HG03139 (cell line): ENCODE measurements around the gene STXBP6.
"Not testable (repeated sequence)": the region's sequence is repeated elsewhere in the genome, so short reads cannot be mapped to it uniquely, and the experiment has no call there.

Experiments used
- ATAC-seq: cut with Tn5 transposase; IDR thresholded peaks from one replicate; pipeline ENCODE4 v1.9.1; 2021; ENCODE audit not compliant: unreplicated experiment

STXBP6 gene

DNA sequence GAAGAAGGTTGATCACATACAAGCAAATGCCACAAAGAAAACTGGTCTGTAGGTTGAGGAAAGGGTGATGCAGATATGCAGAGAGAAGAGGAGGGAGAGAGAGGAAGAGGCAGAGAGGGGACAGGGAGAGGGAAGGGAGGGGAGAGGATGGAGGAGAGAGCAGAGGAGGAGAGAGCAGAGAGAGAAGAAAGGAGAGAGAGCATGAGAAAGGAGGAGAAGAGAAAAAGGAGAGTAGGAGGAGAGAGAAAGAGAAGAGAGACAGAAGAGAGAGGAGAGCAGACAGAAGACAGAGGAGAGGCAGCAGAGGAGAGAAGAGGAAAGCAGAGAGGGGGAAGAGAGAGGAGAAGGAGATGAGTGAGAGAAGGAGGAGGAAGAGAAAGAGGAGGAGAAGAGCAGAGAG, 59.2 kb downstream of the STXBP6 start:
- ATAC-seq = no peak

DNA sequence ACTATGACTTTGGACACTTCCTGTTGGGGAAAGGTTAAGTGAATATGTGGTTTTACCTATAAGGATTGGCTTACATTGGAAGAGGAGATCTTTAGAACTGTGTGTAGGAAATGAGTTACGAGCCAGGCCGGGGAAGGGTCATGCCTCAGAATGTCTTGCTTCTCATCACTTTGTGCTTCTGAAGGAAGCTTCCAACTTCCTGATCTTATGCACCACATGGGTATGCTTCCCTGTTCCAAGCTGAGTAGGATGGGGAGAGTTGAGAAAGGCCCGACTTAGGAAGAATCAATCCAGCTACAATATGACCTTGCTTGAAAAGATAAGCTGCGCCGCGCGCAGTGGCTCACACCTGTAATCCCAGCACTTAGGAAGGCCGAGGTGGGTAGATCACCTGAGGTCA, 59.9 kb downstream of the STXBP6 start:
- ATAC-seq = no peak

DNA sequence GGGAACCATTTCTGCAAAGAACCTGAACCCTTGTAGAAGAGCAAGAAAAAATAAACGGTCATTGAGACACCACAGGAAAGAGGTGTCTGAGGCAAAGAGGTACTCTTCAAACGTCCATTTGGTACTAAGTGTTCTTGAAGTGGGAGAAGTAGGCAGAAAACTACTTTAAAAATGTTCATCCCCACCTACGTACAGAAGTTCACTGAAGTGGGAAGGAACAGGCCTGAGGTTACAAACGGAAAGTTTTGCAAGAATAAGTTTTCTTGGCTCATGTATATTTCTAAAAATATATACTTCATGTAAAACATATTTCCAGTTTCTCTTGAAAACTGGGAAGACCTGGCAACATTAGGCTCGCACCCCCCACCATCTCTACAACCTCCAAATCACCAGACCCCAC, 61.2 kb downstream of the STXBP6 start:
- no peak for ATAC-seq

DNA sequence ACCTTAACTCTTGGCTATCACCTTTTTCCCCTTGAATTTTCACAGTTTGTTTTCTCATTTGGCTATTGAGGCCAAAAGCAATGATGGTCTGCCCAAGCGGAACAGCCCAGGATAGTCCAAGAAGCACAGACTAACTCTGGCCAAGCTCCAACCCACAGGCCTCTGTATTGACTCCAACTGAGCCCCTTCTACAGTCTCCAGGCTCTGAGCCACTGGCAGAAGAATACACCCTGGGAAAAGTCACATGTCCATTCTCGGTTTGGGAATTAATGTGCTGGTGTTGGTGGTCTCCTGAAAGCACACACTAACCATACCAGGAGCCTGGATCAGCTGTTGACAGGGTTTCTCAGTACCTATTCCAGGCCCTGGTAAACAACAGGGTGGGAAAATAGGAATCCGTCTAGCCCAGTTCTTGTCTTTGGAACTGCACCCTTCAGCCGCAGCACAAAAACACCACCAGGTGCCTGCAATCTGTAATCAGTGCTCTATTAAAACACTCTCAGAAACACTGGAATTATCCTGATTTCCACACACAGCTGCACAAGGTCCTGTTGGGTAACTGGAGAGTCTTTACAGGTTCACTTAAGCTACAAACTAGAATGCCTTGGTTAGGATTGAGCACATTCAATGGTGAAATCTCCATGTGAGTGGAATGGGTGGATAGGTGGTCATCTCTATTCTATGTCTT, 63.6 kb downstream of the STXBP6 start:
- no peak for ATAC-seq

- ATAC-seq = no peak
Measured at GRCh38 chr14:24984846-24985589, 64.9 kb downstream of the STXBP6 start.

DNA sequence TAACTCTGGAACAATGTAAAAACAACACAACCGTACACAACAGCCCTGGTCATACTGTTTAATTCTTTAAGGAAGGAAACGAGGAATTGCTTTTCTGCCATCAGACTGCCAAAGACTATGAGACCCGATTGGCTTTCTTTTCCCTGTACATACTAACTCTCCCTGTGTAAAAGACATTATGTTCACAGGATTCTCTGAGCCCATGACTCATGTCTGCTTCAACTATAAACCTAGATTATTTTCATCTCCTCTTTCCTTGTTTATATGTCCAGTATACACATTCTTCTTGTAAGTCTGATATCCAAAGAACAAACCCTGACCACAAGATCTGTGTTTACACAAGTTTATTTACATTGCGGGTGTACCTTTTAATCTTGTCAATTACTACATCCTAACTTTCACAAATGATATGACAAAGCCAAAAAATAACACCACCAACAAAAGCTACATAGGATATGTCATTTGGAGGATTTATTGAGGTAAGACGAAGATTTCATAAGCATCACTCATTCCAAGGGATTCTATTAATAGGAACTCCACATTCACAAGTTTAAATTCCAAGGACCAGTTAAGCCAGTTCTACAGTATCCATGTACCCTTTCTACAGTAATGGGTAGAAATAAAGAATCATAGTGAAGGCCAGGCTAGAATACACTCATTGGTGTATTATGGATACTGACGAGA, 67.3 kb downstream of the STXBP6 start:
- ATAC-seq = no peak

DNA sequence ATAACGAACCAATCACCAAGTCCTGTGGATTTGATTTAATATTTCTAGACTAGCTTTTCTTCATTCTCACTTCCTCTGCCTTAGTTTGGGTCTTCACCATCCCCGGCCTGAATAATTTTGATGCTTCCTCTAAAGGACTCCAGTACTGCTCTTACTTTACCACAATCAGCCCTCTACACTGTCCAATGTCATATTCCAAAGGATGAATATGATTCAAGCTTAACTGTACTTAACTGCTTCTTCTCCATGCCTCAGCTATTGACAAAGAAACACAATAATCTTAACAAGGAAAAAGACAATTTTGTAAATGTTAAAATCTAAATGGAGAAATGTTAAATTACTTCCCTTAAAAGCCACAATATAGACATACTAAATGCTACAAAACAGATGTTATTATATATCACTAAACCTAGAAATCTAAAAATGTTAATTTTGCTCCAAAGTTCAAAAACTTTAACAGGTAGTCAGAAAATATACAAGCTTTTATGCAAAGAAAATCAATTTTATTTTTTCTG, 70.2 kb downstream of the STXBP6 start:
- ATAC-seq = no peak

GRCh38 chr14:24978862-24979724, 70.9 kb downstream of the STXBP6 start:
- peak; percentile 80 for ATAC-seq

- ATAC-seq = no peak
Measured at GRCh38 chr14:24976602-24977001, 73.3 kb downstream of the STXBP6 start.

- no peak for ATAC-seq
Measured at GRCh38 chr14:24975393-24975792, 74.6 kb downstream of the STXBP6 start.

DNA sequence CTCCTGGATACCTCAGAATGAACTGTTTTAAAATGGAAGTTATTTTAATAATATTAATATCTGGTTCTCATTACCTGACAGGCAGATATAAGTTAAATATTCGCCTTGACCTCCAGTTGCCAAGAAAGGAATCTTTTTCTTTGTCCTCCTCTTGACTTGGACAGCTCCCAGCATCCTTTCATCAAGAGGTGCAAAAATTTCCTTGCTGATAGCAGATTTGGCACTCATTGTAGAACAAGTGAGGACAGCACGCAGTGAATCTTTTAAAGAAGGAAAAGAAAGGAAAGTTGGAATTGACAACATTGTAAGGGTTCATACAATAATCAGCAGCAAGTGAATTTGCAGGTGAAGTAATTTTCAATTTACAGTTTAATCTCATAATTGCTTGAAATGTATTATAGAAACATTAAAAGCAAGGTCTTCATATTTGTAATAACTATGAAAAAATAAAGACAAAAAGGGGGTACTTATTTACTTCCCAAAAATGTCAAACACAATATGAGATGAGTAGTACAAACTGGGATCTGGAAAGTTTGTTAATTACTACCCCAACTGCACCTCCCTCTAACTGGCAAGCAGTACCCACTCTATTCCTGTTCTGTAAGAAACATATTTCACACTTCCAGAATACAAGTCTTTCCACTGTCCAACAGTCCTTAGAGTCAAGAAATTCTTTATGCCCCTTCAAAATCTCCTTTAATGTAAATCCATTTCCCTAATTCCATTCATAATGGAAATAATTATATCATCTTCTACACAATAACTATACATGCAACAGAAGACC, 75.2 kb downstream of the STXBP6 start:
- no peak for ATAC-seq

- no peak for ATAC-seq
Measured at GRCh38 chr14:24972844-24973243, 77.1 kb downstream of the STXBP6 start.

- ATAC-seq = no peak
Measured at GRCh38 chr14:24971255-24971654, 78.7 kb downstream of the STXBP6 start.

- ATAC-seq = no peak
Measured at GRCh38 chr14:24966579-24966964, 83.4 kb downstream of the STXBP6 start.

- ATAC-seq = no peak
Measured at GRCh38 chr14:24965934-24966578, 83.9 kb downstream of the STXBP6 start.

DNA sequence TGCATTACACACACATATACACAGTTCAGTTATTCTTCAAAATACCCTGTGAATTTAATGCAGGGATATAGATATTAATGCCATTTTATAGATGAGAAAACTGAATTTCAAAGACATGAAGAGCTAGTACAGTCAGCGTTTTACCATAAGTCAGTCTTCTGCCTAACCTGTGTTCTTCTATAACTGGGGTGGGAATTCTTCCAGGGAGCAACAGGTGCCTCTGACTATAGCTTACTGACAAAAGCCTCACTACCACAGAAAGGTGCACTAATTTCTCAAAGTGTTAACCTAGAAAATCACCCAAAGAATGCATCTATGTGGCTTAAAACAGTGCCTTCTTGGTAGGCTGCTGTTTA, 84.4 kb downstream of the STXBP6 start:
- ATAC-seq = no peak

GRCh38 chr14:24964591-24964990, 85.4 kb downstream of the STXBP6 start:
- ATAC-seq = no peak

DNA sequence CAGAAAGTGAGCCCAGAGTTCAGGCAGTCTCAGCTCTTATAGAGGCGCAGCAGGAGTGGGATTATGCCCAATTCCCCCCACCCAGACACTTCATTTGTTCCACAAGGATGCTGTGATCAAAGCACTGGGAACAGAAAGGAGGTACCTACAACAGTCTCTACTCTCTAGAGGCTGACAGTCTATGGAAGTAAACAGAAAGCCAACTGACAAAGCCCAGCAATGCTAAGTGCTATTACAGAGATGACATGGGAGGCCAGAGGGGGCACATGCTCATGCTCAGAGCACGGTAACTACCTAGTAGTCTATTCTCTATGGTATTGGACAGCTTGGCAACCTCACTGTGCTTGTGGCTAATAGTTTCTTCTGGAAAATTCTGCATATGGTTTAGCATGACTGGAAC, 85.9 kb downstream of the STXBP6 start:
- no peak for ATAC-seq

DNA sequence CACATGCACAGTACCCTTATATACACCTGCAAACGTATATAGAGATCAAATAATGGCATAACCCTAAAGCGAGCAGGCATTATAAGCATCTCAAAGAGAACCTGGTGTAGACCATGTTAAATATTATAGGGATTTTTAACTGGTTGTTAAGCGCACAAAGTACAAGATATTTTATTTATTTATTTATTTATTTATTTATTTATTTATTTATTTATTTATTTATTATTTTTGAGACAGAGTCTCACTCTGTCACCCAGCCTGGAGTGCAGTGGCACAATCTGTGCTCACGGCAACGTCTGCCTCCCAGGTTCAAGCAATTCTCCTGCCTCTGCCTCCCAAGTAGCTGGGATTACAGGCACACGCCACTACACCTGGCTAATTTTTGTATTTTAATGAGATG, 87.8 kb downstream of the STXBP6 start:
- ATAC-seq = not testable (repeated sequence)

DNA sequence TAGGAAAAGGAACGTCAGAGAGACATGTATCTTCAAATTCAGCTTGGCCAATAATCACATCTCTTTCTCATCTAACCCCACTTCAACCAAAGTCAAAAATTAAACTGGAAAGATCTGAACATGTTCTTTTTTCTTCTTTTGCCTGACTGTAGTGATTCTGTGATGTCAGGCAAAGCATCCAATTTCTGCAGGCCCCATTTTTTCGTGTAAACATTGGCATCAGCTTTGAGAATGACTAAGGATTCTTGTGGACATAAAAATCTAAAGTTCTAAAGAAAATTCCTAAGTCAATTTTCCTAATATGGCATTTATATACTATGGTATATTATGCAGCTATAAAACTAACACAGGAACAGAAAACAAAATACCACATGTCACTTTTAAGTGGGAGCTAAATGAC, 89.1 kb downstream of the STXBP6 start:
- ATAC-seq = no peak
